ENCODE data around the gene KCNJ10.

KCNJ10 gene

DNA sequence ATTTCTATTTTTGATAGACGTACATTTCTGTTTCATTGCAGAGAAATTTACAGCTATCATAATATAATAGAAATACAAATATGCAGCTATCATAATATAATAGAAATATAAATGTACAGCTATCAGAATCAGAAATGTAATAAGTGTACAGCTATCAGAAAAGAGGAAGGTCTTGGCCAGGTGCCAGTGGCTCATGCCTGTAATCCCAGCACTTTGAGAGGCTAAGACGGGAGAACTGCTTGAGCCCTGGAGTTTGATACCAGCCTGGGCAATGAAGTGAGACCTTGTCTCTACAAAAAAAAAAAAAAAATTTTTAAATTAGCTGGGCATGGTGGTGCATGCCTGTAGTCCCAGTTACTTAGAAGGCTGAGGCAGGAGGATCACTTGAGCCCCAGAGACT, 76.0 kb downstream of the KCNJ10 start:
- Histone ChIP-seq H3K36me3 (ENCODE audit: control insufficient read depth in 2 of 2, insufficient read depth in 1 of 2, low read length in 2 of 2) (no peaks in the 10 kb centered on the region), H3K4me3 (ENCODE audit: low read depth, low read length) (no peak overlapping the region), H3K4me1 (ENCODE audit: control insufficient read depth, insufficient read depth, low read length) (no peaks in the 10 kb centered on the region), H3K9me3 (ENCODE audit: control insufficient read depth, insufficient read depth, low read depth, low read length) (no peaks in the 10 kb centered on the region), H3K27ac (ENCODE audit: extremely low read depth, low read depth, low read length) (no peak overlapping the region)
- ChIA-PET POLR2A (no interaction called here), CTCF (interaction anchor here (0.6 to 4.9 kb wide), 6 partner anchors 13 to 57 kb away, joined by 3 to 40 read pairs (median 4); no protein-coding TSS in a partner anchor)
- no peak for TF ChIP-seq ZNF560 (tag by site-specific recombination; IDR thresholded peaks at IDR 0.05; ENCODE audit: borderline replicate concordance)

GRCh38 chr1:159992161-159992560, 77.8 kb downstream of the KCNJ10 start:
- no peak overlapping the region for H3K4me3 ChIP-seq (ENCODE audit: low read depth, low read length)
- H3K27ac ChIP-seq (ENCODE audit: extremely low read depth, low read depth, low read length), result no peak overlapping the region
- ChIA-PET CTCF (interaction anchor here (0.9 to 3.6 kb wide), 2 partner anchors 15 to 99 kb away, joined by 3 to 25 read pairs; no protein-coding TSS in a partner anchor), POLR2A (no interaction called here)
- H3K9me3 ChIP-seq (ENCODE audit: control insufficient read depth, insufficient read depth, low read depth, low read length), result no peaks in the 10 kb centered on the region
- H3K36me3 ChIP-seq (ENCODE audit: control insufficient read depth in 2 of 2, insufficient read depth in 1 of 2, low read length in 2 of 2), result no peaks in the 10 kb centered on the region
- TF ChIP-seq ZIC2 (tag by site-specific recombination; IDR thresholded peaks at IDR 0.05) (peak; percentile 66), ZFP69B (tag by site-specific recombination; IDR thresholded peaks at IDR 0.05) (no peak)
- H3K4me1 ChIP-seq (ENCODE audit: control insufficient read depth, insufficient read depth, low read length), result no peaks in the 10 kb centered on the region

DNA sequence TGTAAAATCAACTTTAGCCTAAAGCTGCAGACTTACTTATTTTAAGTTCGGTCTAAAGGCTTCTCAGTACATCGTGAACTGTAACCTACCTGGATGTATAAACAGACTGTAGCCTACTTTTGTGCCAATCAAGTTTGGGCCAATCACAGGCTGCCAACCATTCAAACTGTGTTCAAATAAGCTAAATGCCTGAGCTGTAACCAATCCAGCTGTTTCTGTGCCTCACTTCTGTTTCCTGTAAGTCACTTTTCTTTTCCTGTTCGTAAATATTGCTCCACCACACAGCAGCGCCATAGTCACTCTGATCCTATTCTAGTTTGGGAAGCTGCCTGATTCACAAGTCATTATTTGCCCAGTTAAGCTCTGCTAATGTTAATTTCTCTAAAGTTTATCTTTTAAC, 78.4 kb downstream of the KCNJ10 start:
- Histone ChIP-seq H3K9me3 (ENCODE audit: control insufficient read depth, insufficient read depth, low read depth, low read length) (no peaks in the 10 kb centered on the region), H3K36me3 (ENCODE audit: control insufficient read depth in 2 of 2, insufficient read depth in 1 of 2, low read length in 2 of 2) (no peaks in the 10 kb centered on the region), H3K4me1 (ENCODE audit: control insufficient read depth, insufficient read depth, low read length) (no peaks in the 10 kb centered on the region), H3K4me3 (ENCODE audit: low read depth, low read length) (no peak overlapping the region), H3K27ac (ENCODE audit: extremely low read depth, low read depth, low read length) (no peak overlapping the region)
- ChIA-PET CTCF (interaction anchor here (0.6 to 3.6 kb wide), 3 partner anchors 16 to 99 kb away, joined by 3 to 25 read pairs (median 3); no protein-coding TSS in a partner anchor), POLR2A (no interaction called here)
- TF ChIP-seq PRDM1 (tag by site-specific recombination; IDR thresholded peaks at IDR 0.05) (no peak), HOXA7 (CRISPR knock-in tag; IDR thresholded peaks at IDR 0.05; ENCODE audit: borderline replicate concordance) (no peak), KLF17 (tag by site-specific recombination; IDR thresholded peaks at IDR 0.05) (no peak), ZNF629 (tag by site-specific recombination; IDR thresholded peaks at IDR 0.05) (no peak)
- TF ChIP-seq, protein P1, sequence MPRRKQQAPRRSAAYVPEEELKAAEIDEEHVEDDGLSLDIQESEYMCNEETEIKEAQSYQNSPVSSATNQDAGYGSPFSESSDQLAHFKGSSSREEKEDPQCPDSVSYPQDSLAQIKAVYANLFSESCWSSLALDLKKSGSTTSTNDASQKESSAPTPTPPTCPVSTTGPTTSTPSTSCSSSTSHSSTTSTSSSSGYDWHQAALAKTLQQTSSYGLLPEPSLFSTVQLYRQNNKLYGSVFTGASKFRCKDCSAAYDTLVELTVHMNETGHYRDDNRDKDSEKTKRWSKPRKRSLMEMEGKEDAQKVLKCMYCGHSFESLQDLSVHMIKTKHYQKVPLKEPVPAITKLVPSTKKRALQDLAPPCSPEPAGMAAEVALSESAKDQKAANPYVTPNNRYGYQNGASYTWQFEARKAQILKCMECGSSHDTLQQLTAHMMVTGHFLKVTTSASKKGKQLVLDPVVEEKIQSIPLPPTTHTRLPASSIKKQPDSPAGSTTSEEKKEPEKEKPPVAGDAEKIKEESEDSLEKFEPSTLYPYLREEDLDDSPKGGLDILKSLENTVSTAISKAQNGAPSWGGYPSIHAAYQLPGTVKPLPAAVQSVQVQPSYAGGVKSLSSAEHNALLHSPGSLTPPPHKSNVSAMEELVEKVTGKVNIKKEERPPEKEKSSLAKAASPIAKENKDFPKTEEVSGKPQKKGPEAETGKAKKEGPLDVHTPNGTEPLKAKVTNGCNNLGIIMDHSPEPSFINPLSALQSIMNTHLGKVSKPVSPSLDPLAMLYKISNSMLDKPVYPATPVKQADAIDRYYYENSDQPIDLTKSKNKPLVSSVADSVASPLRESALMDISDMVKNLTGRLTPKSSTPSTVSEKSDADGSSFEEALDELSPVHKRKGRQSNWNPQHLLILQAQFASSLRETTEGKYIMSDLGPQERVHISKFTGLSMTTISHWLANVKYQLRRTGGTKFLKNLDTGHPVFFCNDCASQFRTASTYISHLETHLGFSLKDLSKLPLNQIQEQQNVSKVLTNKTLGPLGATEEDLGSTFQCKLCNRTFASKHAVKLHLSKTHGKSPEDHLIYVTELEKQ (tag by site-specific recombination; IDR thresholded peaks at IDR 0.05; ENCODE audit: borderline replicate concordance), result no peak

- CTCF ChIA-PET, result interaction anchor here (0.6 to 3.6 kb wide), 2 partner anchors 17 to 386 kb away, joined by 3 to 25 read pairs; no protein-coding TSS in a partner anchor
- H3K4me3 ChIP-seq (ENCODE audit: low read depth, low read length), result no peak overlapping the region
- POLR2A ChIA-PET, result no interaction called here
- H3K36me3 ChIP-seq (ENCODE audit: control insufficient read depth in 2 of 2, insufficient read depth in 1 of 2, low read length in 2 of 2), result no peaks in the 10 kb centered on the region
- no peak overlapping the region for H3K27ac ChIP-seq (ENCODE audit: extremely low read depth, low read depth, low read length)
- H3K9me3 ChIP-seq (ENCODE audit: control insufficient read depth, insufficient read depth, low read depth, low read length), result no peaks in the 10 kb centered on the region
- TF ChIP-seq, protein P2, sequence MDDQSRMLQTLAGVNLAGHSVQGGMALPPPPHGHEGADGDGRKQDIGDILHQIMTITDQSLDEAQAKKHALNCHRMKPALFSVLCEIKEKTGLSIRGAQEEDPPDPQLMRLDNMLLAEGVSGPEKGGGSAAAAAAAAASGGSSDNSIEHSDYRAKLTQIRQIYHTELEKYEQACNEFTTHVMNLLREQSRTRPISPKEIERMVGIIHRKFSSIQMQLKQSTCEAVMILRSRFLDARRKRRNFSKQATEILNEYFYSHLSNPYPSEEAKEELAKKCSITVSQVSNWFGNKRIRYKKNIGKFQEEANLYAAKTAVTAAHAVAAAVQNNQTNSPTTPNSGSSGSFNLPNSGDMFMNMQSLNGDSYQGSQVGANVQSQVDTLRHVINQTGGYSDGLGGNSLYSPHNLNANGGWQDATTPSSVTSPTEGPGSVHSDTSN (CRISPR knock-in tag; IDR thresholded peaks at IDR 0.05), result no peak
- TF ChIP-seq ZNF112 (tag by site-specific recombination; IDR thresholded peaks at IDR 0.05), result no peak
- TF ChIP-seq ZBTB1 (tag by site-specific recombination; IDR thresholded peaks at IDR 0.05), result no peak
- TF ChIP-seq ZNF837 (tag by site-specific recombination; IDR thresholded peaks at IDR 0.05), result no peak
- H3K4me1 ChIP-seq (ENCODE audit: control insufficient read depth, insufficient read depth, low read length), result no peaks in the 10 kb centered on the region
These were observed 80.0 kb downstream of the KCNJ10 start for GRCh38 chr1:159990005-159990404.
